ENCODE results near the gene ARID3B.

The ARID3B gene

GRCh38 chr15:74548241-74548640 lies 7.2 kb downstream of the ARID3B start:
- H3K36me3 ChIP-seq (ENCODE audit: insufficient read depth), result peaks cover 14% of the 10 kb centered on the region; the same call in 1 of the 2 replicates
- peaks cover 83% of the 10 kb centered on the region for H3K79me2 ChIP-seq (ENCODE audit: insufficient read depth, low read depth)
- peaks cover 12% of the 10 kb centered on the region for H4K20me1 ChIP-seq (ENCODE audit: insufficient read depth)
- H3K9ac ChIP-seq, result no peak overlapping the region
- no peak overlapping the region for H2AFZ ChIP-seq (ENCODE audit: low read depth)
- H3K27me3 ChIP-seq (ENCODE audit: insufficient read depth, low read depth), result no peaks in the 10 kb centered on the region
- H3K4me3 ChIP-seq (IDR thresholded peaks at IDR 0.05; ENCODE audit: insufficient read depth, low read depth, low read length), result no peak overlapping the region
- H3K4me1 ChIP-seq (ENCODE audit: low read depth, poor library complexity, severe bottlenecking), result peaks cover 86% of the 10 kb centered on the region
- TF ChIP-seq CTCF (conservative IDR thresholded peaks at IDR 0.05; ENCODE audit: low read depth, low read length), result no peak
- H3K4me2 ChIP-seq, result peak overlapping the region; percentile 80
- peak overlapping the region; percentile 79; the same call in 1 of the 2 replicates for H3K27ac ChIP-seq

GRCh38 chr15:74549816-74550215 lies 8.8 kb downstream of the ARID3B start:
- Histone ChIP-seq H2AFZ (ENCODE audit: low read depth) (no peak overlapping the region), H3K27ac (no peak overlapping the region), H3K9ac (no peak overlapping the region), H3K79me2 (ENCODE audit: insufficient read depth, low read depth) (peaks cover 85% of the 10 kb centered on the region), H3K36me3 (ENCODE audit: insufficient read depth) (peaks cover 14% of the 10 kb centered on the region; the same call in 1 of the 2 replicates), H3K4me1 (ENCODE audit: low read depth, poor library complexity, severe bottlenecking) (peaks cover 93% of the 10 kb centered on the region), H4K20me1 (ENCODE audit: insufficient read depth) (peaks cover 12% of the 10 kb centered on the region), H3K4me3 (IDR thresholded peaks at IDR 0.05; ENCODE audit: insufficient read depth, low read depth, low read length) (no peak overlapping the region), H3K27me3 (ENCODE audit: insufficient read depth, low read depth) (no peaks in the 10 kb centered on the region), H3K4me2 (no peak overlapping the region)
- no peak for TF ChIP-seq CTCF (conservative IDR thresholded peaks at IDR 0.05; ENCODE audit: low read depth, low read length)

GRCh38 chr15:74551714-74552113 lies 10.7 kb downstream of the ARID3B start:
- peaks cover 91% of the 10 kb centered on the region for H3K79me2 ChIP-seq (ENCODE audit: insufficient read depth, low read depth)
- H3K4me3 ChIP-seq (IDR thresholded peaks at IDR 0.05; ENCODE audit: insufficient read depth, low read depth, low read length), result no peak overlapping the region
- peaks cover 12% of the 10 kb centered on the region for H4K20me1 ChIP-seq (ENCODE audit: insufficient read depth)
- peaks cover 14% of the 10 kb centered on the region; the same call in 1 of the 2 replicates for H3K36me3 ChIP-seq (ENCODE audit: insufficient read depth)
- H3K4me1 ChIP-seq (ENCODE audit: low read depth, poor library complexity, severe bottlenecking), result peaks cover 84% of the 10 kb centered on the region
- no peaks in the 10 kb centered on the region for H3K27me3 ChIP-seq (ENCODE audit: insufficient read depth, low read depth)
- no peak overlapping the region for H3K9ac ChIP-seq
- H3K27ac ChIP-seq, result no peak overlapping the region
- no peak overlapping the region; the same call in 1 of the 2 replicates for H3K4me2 ChIP-seq
- no peak overlapping the region for H2AFZ ChIP-seq (ENCODE audit: low read depth)
- no peak for TF ChIP-seq CTCF (conservative IDR thresholded peaks at IDR 0.05; ENCODE audit: low read depth, low read length)

GRCh38 chr15:74552773-74553441 lies 11.9 kb downstream of the ARID3B start:
- peak overlapping the region; percentile 74 for H3K4me2 ChIP-seq
- no peak overlapping the region for H3K4me3 ChIP-seq (IDR thresholded peaks at IDR 0.05; ENCODE audit: insufficient read depth, low read depth, low read length)
- no peaks in the 10 kb centered on the region for H3K27me3 ChIP-seq (ENCODE audit: insufficient read depth, low read depth)
- no peak overlapping the region for H2AFZ ChIP-seq (ENCODE audit: low read depth)
- H3K27ac ChIP-seq, result peak overlapping the region; percentile 53
- H3K4me1 ChIP-seq (ENCODE audit: low read depth, poor library complexity, severe bottlenecking), result peaks cover 72% of the 10 kb centered on the region
- H3K79me2 ChIP-seq (ENCODE audit: insufficient read depth, low read depth), result peaks cover 95% of the 10 kb centered on the region
- peaks cover 16% of the 10 kb centered on the region; the same call in 1 of the 2 replicates for H3K36me3 ChIP-seq (ENCODE audit: insufficient read depth)
- peaks cover 17% of the 10 kb centered on the region for H4K20me1 ChIP-seq (ENCODE audit: insufficient read depth)
- H3K9ac ChIP-seq, result no peak overlapping the region
- no peak for TF ChIP-seq CTCF (conservative IDR thresholded peaks at IDR 0.05; ENCODE audit: low read depth, low read length)
